NB4 (cell line): ENCODE results near the gene MAGEC1.

ENCODE experiments used
- POLR2A ChIP-seq: IDR thresholded peaks from 2 replicates; pipeline ENCODE4 v1.6.1; 2011; ENCODE audit warnings: mild to moderate bottlenecking; ENCODE audit not compliant: insufficient read length; ENCODE audit errors: extremely low read depth
- TF ChIP-seq, protein P1 (sequence below): IDR thresholded peaks from one replicate; pipeline ENCODE4 v1.5.1; 2012; ENCODE audit warnings: low read depth, low read length

DNA sequence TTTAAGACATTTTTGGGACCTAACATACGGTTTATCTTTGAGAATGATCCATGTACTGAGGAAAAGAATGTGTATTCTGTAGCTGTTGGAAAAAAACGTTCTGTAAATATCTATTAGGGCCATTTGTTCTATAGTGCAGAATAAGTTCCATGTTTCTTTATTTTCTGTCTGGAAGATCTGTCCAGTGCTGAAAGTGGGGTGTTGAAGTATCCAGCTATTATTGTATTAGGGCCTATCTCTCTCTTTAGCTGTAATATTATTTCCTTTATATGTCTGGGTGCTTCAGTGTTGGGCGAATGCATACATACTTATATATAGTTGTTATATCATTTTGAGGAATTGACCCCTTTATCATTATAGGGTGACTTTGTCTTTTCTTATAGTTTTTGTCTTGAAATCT, 24.7 kb downstream of the MAGEC1 start:
- TF ChIP-seq POLR2A, result no peak
- TF ChIP-seq, protein P1, sequence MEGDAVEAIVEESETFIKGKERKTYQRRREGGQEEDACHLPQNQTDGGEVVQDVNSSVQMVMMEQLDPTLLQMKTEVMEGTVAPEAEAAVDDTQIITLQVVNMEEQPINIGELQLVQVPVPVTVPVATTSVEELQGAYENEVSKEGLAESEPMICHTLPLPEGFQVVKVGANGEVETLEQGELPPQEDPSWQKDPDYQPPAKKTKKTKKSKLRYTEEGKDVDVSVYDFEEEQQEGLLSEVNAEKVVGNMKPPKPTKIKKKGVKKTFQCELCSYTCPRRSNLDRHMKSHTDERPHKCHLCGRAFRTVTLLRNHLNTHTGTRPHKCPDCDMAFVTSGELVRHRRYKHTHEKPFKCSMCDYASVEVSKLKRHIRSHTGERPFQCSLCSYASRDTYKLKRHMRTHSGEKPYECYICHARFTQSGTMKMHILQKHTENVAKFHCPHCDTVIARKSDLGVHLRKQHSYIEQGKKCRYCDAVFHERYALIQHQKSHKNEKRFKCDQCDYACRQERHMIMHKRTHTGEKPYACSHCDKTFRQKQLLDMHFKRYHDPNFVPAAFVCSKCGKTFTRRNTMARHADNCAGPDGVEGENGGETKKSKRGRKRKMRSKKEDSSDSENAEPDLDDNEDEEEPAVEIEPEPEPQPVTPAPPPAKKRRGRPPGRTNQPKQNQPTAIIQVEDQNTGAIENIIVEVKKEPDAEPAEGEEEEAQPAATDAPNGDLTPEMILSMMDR, result no peak
